H9 (cell line): ENCODE results near the gene SLC25A26. TPM values are rescaled to one million over a fixed set of nuclear protein-coding genes. Genes with fewer than 3 reads are reported as not detected.

Source experiments
- DNase-seq: peaks from one replicate; pipeline ENCODE4 v3.0.0-alpha.2; 2017
- H2AFZ ChIP-seq: one replicate; pipeline ENCODE4 v1.6.1; 2013; ENCODE audit warnings: mild to moderate bottlenecking, low read length, control low read depth, moderate library complexity
- H2AK5ac ChIP-seq: 2 replicates; pipeline ENCODE4 v1.6.1; 2013; ENCODE audit warnings: low read length, control low read depth, mixed read lengths; ENCODE audit not compliant: insufficient read length
- H2BK120ac ChIP-seq: one replicate; pipeline ENCODE4 v1.6.1; 2013; ENCODE audit warnings: low read depth, mild to moderate bottlenecking, low read length, control low read depth, inconsistent platforms; ENCODE audit not compliant: poor library complexity, severe bottlenecking
- H2BK12ac ChIP-seq: 2 replicates; pipeline ENCODE4 v1.6.1; 2013; ENCODE audit warnings: low read length, control low read depth, mixed read lengths, low read depth; ENCODE audit not compliant: insufficient read length
- H2BK15ac ChIP-seq: 2 replicates; pipeline ENCODE4 v1.6.1; 2013; ENCODE audit warnings: low read depth, low read length, control low read depth
- H2BK20ac ChIP-seq: one replicate; pipeline ENCODE4 v1.6.1; 2013; ENCODE audit warnings: low read depth, mild to moderate bottlenecking, low read length, control low read depth, inconsistent platforms; ENCODE audit not compliant: poor library complexity, severe bottlenecking
- H2BK5ac ChIP-seq: 2 replicates; pipeline ENCODE4 v1.6.1; 2013; ENCODE audit warnings: low read length, control low read depth, mixed read lengths; ENCODE audit not compliant: insufficient read length
- H3K14ac ChIP-seq: 2 replicates; pipeline ENCODE4 v1.6.1; 2013; ENCODE audit warnings: low read length, control low read depth; ENCODE audit not compliant: insufficient read depth
- H3K18ac ChIP-seq: 2 replicates; pipeline ENCODE4 v1.6.1; 2013; ENCODE audit warnings: low read depth, mild to moderate bottlenecking, mixed read lengths, low read length, control low read depth; ENCODE audit not compliant: insufficient read length
- H3K23ac ChIP-seq: 2 replicates; pipeline ENCODE4 v1.6.1; 2013; ENCODE audit warnings: low read length, control low read depth, mixed read lengths, low read depth; ENCODE audit not compliant: insufficient read length
- H3K23me2 ChIP-seq: 2 replicates; pipeline ENCODE4 v1.6.1; 2013; ENCODE audit warnings: low read depth, mild to moderate bottlenecking, mixed read lengths, low read length, control low read depth; ENCODE audit not compliant: insufficient read length, poor library complexity, severe bottlenecking
- H3K27ac ChIP-seq: 2 replicates; pipeline ENCODE4 v1.5.1; 2013; ENCODE audit warnings: low read length, control low read depth, mixed read lengths, low read depth; ENCODE audit not compliant: insufficient read length
- H3K27me3 ChIP-seq: 2 replicates; pipeline ENCODE4 v1.6.1; 2013; ENCODE audit warnings: low read length, control low read depth, inconsistent platforms; ENCODE audit not compliant: insufficient read depth
- H3K4ac ChIP-seq: 2 replicates; pipeline ENCODE4 v1.6.1; 2013; ENCODE audit warnings: low read depth, mild to moderate bottlenecking, control low read depth, inconsistent platforms, low read length, moderate library complexity
- H3K4me1 ChIP-seq: 2 replicates; pipeline ENCODE4 v1.6.1; 2013; ENCODE audit warnings: low read length, control low read depth, inconsistent platforms; ENCODE audit not compliant: insufficient read depth
- H3K4me2 ChIP-seq: 2 replicates; pipeline ENCODE4 v1.6.1; 2013; ENCODE audit warnings: low read length, control low read depth, mixed read lengths; ENCODE audit not compliant: insufficient read length, insufficient read depth
- H3K56ac ChIP-seq: 2 replicates; pipeline ENCODE4 v1.6.1; 2013; ENCODE audit warnings: low read depth, mild to moderate bottlenecking, mixed read lengths, low read length, control low read depth; ENCODE audit not compliant: insufficient read length
- H3K79me1 ChIP-seq: 2 replicates; pipeline ENCODE4 v1.6.1; 2013; ENCODE audit warnings: low read depth, mild to moderate bottlenecking, moderate library complexity, low read length, control low read depth, inconsistent platforms; ENCODE audit not compliant: insufficient read depth, poor library complexity, severe bottlenecking
- H3K79me2 ChIP-seq: 2 replicates; pipeline ENCODE4 v1.6.1; 2013; ENCODE audit warnings: low read length, control low read depth, inconsistent platforms; ENCODE audit not compliant: insufficient read depth
- H3K9ac ChIP-seq: 2 replicates; pipeline ENCODE4 v1.6.1; 2013; ENCODE audit warnings: low read length, control low read depth, mixed read lengths; ENCODE audit not compliant: insufficient read length; ENCODE audit errors: extremely low read depth
- H3K9me3 ChIP-seq: one replicate; pipeline ENCODE4 v1.6.1; 2013; ENCODE audit warnings: low read depth, low read length, inconsistent platforms; ENCODE audit not compliant: control insufficient read depth
- H3T11ph ChIP-seq: one replicate; pipeline ENCODE4 v1.6.1; 2013; ENCODE audit warnings: mild to moderate bottlenecking, low read length, control low read depth, inconsistent platforms
- H4K20me1 ChIP-seq: one replicate; pipeline ENCODE4 v1.6.1; 2013; ENCODE audit not compliant: control insufficient read depth, insufficient read length, insufficient read depth
- H4K5ac ChIP-seq: 2 replicates; pipeline ENCODE4 v1.6.1; 2013; ENCODE audit warnings: low read depth, mild to moderate bottlenecking, mixed read lengths, low read length, control low read depth; ENCODE audit not compliant: insufficient read length
- H4K8ac ChIP-seq: replicated peaks from 2 replicates; pipeline ENCODE4 v1.6.1; 2013; ENCODE audit warnings: low read length, control low read depth, mixed read lengths, low read depth; ENCODE audit not compliant: insufficient read length
- H4K91ac ChIP-seq: 2 replicates; pipeline ENCODE4 v1.6.1; 2013; ENCODE audit warnings: low read depth, mild to moderate bottlenecking, moderate library complexity, mixed read lengths, low read length, control low read depth; ENCODE audit not compliant: insufficient read length
- H3K27ac Mint-ChIP-seq, 3 experiments: 2 replicates in 2 of 3; 3 replicates in 1 of 3; pipeline ENCODE4 v1.8.0; 2020 to 2021; ENCODE audit warnings: mixed read lengths in 3 of 3, mild to moderate bottlenecking in 1 of 3, moderate library complexity in 1 of 3
- H3K27me3 Mint-ChIP-seq: 2 replicates; pipeline ENCODE4 v1.8.0; 2021; ENCODE audit warnings: low read depth, mild to moderate bottlenecking, moderate library complexity, mixed read lengths
- H3K36me3 Mint-ChIP-seq, 3 experiments: 2 replicates in 2 of 3; 3 replicates in 1 of 3; pipeline ENCODE4 v1.8.0; 2020 to 2021; ENCODE audit warnings: low read depth in 3 of 3, mixed read lengths in 3 of 3; ENCODE audit not compliant: insufficient read depth in 1 of 3
- H3K4me1 Mint-ChIP-seq, 2 experiments: 2 replicates each; pipeline ENCODE4 v1.8.0; 2020; ENCODE audit warnings: mixed read lengths in 2 of 2
- H3K4me3 Mint-ChIP-seq, 2 experiments: 2 replicates in 1 of 2; 3 replicates in 1 of 2; pipeline ENCODE4 v1.8.0; 2020 to 2021; ENCODE audit warnings: mild to moderate bottlenecking in 2 of 2, mixed read lengths in 2 of 2, moderate library complexity in 1 of 2
- H3K9me3 Mint-ChIP-seq, 2 experiments: 2 replicates in 1 of 2; 3 replicates in 1 of 2; pipeline ENCODE4 v1.8.0; 2020; ENCODE audit warnings: mild to moderate bottlenecking in 2 of 2, mixed read lengths in 2 of 2, moderate library complexity in 1 of 2
- CTCF ChIP-seq: fragments of 200-600 bp; sonication (generic); conservative IDR thresholded peaks from 3 replicates; pipeline ENCODE4 v1.8.0; 2021; ENCODE audit warnings: antibody characterized with exemption, mild to moderate bottlenecking
- WGBS: extraction: QIAGEN DNeasy Blood & Tissue Kit; methylation state at CpG from one replicate; pipeline ENCODE4 v1.1.7; 2013; ENCODE audit warnings: missing lambda C conversion rate, low lambda C conversion rate, mixed read lengths; ENCODE audit not compliant: insufficient read length; ENCODE audit errors: extremely low coverage; 5-methylcytosine and 5-hydroxymethylcytosine counted together
- total RNA-seq: library from RNA; stranded (reverse); gene quantifications from 2 replicates; pipeline ENCODE4 v1.2.1, GENCODE V29; 2021

SLC25A26 gene
- total RNA-seq, 1 experiment from 2014 or later = 30.2 TPM

DNA sequence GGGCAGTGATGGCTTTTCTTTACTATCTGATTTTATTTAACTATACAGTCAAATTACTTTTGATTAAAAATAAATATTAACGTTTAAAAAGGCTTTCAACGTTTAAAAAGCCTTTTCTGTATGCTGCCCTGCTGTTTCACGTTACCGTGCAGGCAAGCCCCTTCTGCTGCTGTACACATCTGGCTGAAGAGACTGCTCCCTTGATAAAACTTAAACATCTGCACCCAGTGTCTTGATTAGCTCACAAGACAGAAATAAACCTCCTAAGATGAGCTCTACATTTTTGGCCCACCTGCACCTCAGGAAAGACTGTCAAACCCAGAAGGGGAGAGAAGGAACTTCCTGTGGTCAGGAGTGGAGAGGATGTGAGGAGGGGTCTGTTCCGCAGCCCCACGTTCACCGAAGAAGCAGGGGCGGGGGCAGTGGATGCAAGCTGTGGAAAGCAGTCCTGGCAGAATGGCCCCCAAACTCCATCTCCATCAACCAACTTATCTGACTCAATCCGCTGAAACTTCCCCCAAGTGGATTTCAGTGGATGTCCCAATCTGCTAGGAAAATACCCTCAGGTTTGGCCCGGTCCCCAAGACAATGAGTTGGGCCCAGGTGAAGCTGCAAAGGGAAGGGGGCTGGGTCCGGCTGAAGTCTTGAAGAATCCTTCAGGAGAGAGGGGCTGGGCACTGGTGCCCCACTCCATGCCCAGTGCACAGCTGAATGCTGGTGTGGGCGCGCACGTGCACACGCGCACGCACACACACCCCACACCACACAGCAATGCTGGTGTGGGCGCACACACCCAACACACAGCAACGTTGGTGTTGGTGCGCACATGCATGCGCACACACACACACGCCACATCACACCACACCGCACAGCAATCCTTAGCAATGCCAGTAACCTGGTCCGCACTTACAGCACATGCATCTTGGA lies 191.4 kb downstream of the SLC25A26 start:
- Histone ChIP-seq H4K8ac (no peak overlapping the region), H3K4me1 (no peaks in the 10 kb centered on the region; the same call in 1 of the 2 replicates), H3K4ac (no peak overlapping the region), H3K18ac (no peak overlapping the region), H2AFZ (no peak overlapping the region), H3K9ac (no peak overlapping the region), H2BK5ac (no peak overlapping the region), H3K14ac (no peak overlapping the region), H2BK20ac (no peak overlapping the region), H3K27ac (no peak overlapping the region), H2BK12ac (no peak overlapping the region), H2BK15ac (no peak overlapping the region), H3K4me2 (no peak overlapping the region), H3T11ph (no peak overlapping the region), H3K79me2 (peaks cover 3% of the 10 kb centered on the region; the same call in 1 of the 2 replicates), H3K9me3 (no peaks in the 10 kb centered on the region), H4K20me1 (no peaks in the 10 kb centered on the region), H2BK120ac (no peak overlapping the region), H4K91ac (no peak overlapping the region), H3K56ac (no peak overlapping the region), H3K23ac (no peak overlapping the region), H3K27me3 (no peaks in the 10 kb centered on the region), H3K79me1 (no peaks in the 10 kb centered on the region), H4K5ac (no peak overlapping the region), H3K23me2 (no peaks in the 10 kb centered on the region), H2AK5ac (no peak overlapping the region)
- Mint-ChIP-seq H3K4me3 (no peak overlapping the region; a peak in 1 of 5 replicates), H3K27ac (peak overlapping the region in 2 of 3 experiments; percentile 11 to 62; a peak in 3 of 7 replicates), H3K27me3 (no peaks in the 10 kb centered on the region), H3K9me3 (no peaks in the 10 kb centered on the region), H3K4me1 (peaks cover 36 to 39% of the 10 kb centered on the region in 2 experiments), H3K36me3 (peaks cover 66 to 98% (median 84%) of the 10 kb centered on the region in 3 experiments)
- no peak for TF ChIP-seq CTCF
- no peak for DNase-seq
- no CpG with 5 or more reads among the region's 24 CpGs for WGBS
